Caco-2 (cell line): ENCODE measurements around the gene PRG3. TPM values are rescaled to one million over a fixed set of nuclear protein-coding genes. Genes with fewer than 3 reads are reported as not detected.
A peak's percentile ranks its signal among the peaks of the same experiment; 100 is the strongest.
"Not testable (repeated sequence)": the region's sequence is repeated elsewhere in the genome, so short reads cannot be mapped to it uniquely, and the experiment has no call there.

ENCODE experiments used
- BruUV-seq: library from RNA; stranded (reverse); fragments of 400-500 nt; replicated peaks from 2 replicates; lab custom pipeline; 2021; lab: Mats Ljungman, UMichigan
- CTCF ChIA-PET: fragments of 300-600 bp; sonication (Branson Sonifier 250); formaldehyde crosslinking; loops from one replicate; lab custom pipeline; 2022; ENCODE audit warnings: antibody characterized with exemption; lab: Charles Lee
- POLR2A ChIA-PET: fragments of 300-600 bp; sonication (Branson Sonifier 250); formaldehyde crosslinking; loops from one replicate; lab custom pipeline; 2022; ENCODE audit warnings: antibody characterized with exemption; lab: Charles Lee
- DNase-seq, 2 experiments: peaks; one replicate each; pipeline versions ENCODE4 v3.0.0 to v3.0.0-alpha.2; 2020 to 2022
- H3K27me3 ChIP-seq: replicated peaks from 2 replicates; pipeline ENCODE4 v1.6.0; 2011; ENCODE audit warnings: low read length; ENCODE audit not compliant: control insufficient read depth, insufficient read depth
- H3K36me3 ChIP-seq: 2 replicates; pipeline ENCODE4 v1.5.1; 2011; ENCODE audit warnings: low read length; ENCODE audit not compliant: control insufficient read depth, insufficient read depth
- H3K4me1 ChIP-seq: fragments of 250-450 bp; sonication (Bioruptor Pico); 2 replicates; pipeline ENCODE4 v1.5.1; 2020; ENCODE audit warnings: mild to moderate bottlenecking
- H3K4me3 ChIP-seq: 2 replicates; pipeline ENCODE4 v1.5.1; 2011; ENCODE audit warnings: low read depth, mild to moderate bottlenecking, control low read depth, low read length
- H3K9me3 ChIP-seq: fragments of 250-450 bp; sonication (Bioruptor Pico); 2 replicates; pipeline ENCODE4 v1.5.1; 2020; ENCODE audit warnings: mild to moderate bottlenecking, moderate library complexity
- H3K27ac Mint-ChIP-seq: one replicate; pipeline ENCODE4 v1.8.0; 2022; ENCODE audit warnings: mixed read lengths; ENCODE audit not compliant: unreplicated experiment
- H3K27me3 Mint-ChIP-seq: one replicate; pipeline ENCODE4 v1.8.0; 2022; ENCODE audit warnings: mixed read lengths; ENCODE audit not compliant: insufficient read depth, unreplicated experiment
- H3K36me3 Mint-ChIP-seq: one replicate; pipeline ENCODE4 v1.8.0; 2022; ENCODE audit warnings: mild to moderate bottlenecking, mixed read lengths; ENCODE audit not compliant: insufficient read depth, unreplicated experiment
- H3K4me1 Mint-ChIP-seq: one replicate; pipeline ENCODE4 v1.8.0; 2022; ENCODE audit warnings: low read depth, mixed read lengths; ENCODE audit not compliant: unreplicated experiment
- H3K4me3 Mint-ChIP-seq: one replicate; pipeline ENCODE4 v1.8.0; 2022; ENCODE audit warnings: mild to moderate bottlenecking, moderate library complexity, mixed read lengths; ENCODE audit not compliant: unreplicated experiment
- H3K9me3 Mint-ChIP-seq: one replicate; pipeline ENCODE4 v1.8.0; 2022; ENCODE audit warnings: mixed read lengths; ENCODE audit not compliant: unreplicated experiment
- intact Hi-C: fragments of 100-400 bp; cut with micrococcal nuclease; formaldehyde crosslinking; loops from one replicate; pipeline ENCODE4 v1.10.0; 2022; ENCODE audit not compliant: unreplicated experiment
- total RNA-seq: library from RNA; stranded (reverse); gene quantifications from 2 replicates; pipeline ENCODE4 v1.2.3, GENCODE V29; 2022
- TF ChIP-seq, protein P1 (sequence below), 2 experiments: fragments of 200-600 bp in 1 of 2; IDR thresholded peaks; 1 replicate in 1 of 2; 2 replicates in 1 of 2; pipeline versions ENCODE4 v1.5.1 to v1.8.0; 2011 to 2022; ENCODE audit warnings: antibody characterized with exemption in 1 of 2, control low read depth in 1 of 2, inconsistent platforms in 1 of 2, low read depth in 1 of 2, low read length in 1 of 2, mild to moderate bottlenecking in 1 of 2, moderate library complexity in 1 of 2; ENCODE audit not compliant: insufficient read depth in 1 of 2, severe bottlenecking in 1 of 2, unreplicated experiment in 1 of 2

The PRG3 gene
- total RNA-seq, 1 experiment from 2014 or later = not detected

DNA sequence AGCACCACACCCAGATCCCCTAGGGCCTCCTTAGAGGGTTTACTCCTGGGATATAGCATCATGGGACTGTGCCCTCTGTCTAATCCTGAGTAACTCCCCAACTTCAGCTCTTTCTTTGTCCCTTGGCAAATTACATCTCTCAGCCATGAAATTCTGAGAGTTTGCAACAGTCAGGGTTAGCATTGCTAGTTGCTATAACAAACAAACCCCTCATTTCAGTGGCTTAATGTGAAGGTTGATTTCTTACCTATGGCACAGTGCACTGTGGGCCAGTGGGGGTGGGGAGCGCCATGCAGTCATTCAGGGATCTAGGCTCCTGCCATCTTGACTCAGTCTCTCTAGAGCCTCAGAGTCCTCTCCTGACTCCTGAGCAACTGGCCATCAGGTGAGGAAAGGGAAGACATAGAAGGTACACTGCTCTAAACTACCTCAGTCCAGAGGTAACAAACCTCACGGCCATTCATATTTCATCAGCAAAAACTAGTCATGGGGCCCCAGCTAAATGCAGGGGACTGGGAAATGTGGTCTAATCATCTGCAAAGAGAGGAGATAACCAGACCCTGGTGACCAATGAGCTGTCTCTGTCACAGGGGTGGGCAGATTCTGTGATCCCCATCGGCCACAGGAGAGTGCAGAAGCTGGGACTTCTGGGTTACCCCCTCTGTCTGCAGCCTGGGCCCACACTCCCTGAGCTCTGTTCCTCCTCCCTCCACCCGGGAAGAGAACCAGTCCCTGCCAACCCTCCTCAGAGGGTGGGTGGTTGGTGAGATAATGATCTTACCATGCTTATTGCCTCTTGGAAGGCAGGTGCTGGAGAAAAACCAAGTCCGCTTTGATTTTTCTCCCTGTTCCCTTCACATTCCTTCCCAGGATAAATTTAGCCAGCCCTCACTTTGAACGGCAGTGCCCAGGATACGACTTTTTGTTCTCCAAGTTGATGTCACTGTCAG, 17.5 kb downstream of the PRG3 start:
- H3K4me1 Mint-ChIP-seq = peaks cover 27% of the 10 kb centered on the region
- TF ChIP-seq, protein P1, sequence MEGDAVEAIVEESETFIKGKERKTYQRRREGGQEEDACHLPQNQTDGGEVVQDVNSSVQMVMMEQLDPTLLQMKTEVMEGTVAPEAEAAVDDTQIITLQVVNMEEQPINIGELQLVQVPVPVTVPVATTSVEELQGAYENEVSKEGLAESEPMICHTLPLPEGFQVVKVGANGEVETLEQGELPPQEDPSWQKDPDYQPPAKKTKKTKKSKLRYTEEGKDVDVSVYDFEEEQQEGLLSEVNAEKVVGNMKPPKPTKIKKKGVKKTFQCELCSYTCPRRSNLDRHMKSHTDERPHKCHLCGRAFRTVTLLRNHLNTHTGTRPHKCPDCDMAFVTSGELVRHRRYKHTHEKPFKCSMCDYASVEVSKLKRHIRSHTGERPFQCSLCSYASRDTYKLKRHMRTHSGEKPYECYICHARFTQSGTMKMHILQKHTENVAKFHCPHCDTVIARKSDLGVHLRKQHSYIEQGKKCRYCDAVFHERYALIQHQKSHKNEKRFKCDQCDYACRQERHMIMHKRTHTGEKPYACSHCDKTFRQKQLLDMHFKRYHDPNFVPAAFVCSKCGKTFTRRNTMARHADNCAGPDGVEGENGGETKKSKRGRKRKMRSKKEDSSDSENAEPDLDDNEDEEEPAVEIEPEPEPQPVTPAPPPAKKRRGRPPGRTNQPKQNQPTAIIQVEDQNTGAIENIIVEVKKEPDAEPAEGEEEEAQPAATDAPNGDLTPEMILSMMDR (IDR thresholded peaks at IDR 0.05; ENCODE audit: insufficient read depth in 1 of 2, low read depth in 1 of 2, low read length in 1 of 2, severe bottlenecking in 1 of 2, unreplicated experiment in 1 of 2) = no peak
- DNase-seq = no peak
- Histone ChIP-seq H3K27me3 (no peaks in the 10 kb centered on the region), H3K36me3 (no peaks in the 10 kb centered on the region), H3K4me3 (no peak overlapping the region), H3K4me1 (peaks cover 30% of the 10 kb centered on the region), H3K9me3 (no peaks in the 10 kb centered on the region)
- no peaks in the 10 kb centered on the region for H3K27me3 Mint-ChIP-seq
- peaks cover 16% of the 10 kb centered on the region for H3K9me3 Mint-ChIP-seq
- intact Hi-C loops = loop anchor here (5.0 kb wide), 1 partner anchor 69 kb away; no protein-coding TSS in a partner anchor
- ChIA-PET POLR2A (interaction anchor here (0.6 kb wide), 1 partner anchor 175 kb away, joined by 3 read pairs; no protein-coding TSS in a partner anchor), CTCF (no interaction called here)
- H3K27ac Mint-ChIP-seq = no peak overlapping the region
- H3K36me3 Mint-ChIP-seq = peaks cover 6% of the 10 kb centered on the region
- no peak overlapping the region for H3K4me3 Mint-ChIP-seq
- no TSS peak for BruUV-seq

DNA sequence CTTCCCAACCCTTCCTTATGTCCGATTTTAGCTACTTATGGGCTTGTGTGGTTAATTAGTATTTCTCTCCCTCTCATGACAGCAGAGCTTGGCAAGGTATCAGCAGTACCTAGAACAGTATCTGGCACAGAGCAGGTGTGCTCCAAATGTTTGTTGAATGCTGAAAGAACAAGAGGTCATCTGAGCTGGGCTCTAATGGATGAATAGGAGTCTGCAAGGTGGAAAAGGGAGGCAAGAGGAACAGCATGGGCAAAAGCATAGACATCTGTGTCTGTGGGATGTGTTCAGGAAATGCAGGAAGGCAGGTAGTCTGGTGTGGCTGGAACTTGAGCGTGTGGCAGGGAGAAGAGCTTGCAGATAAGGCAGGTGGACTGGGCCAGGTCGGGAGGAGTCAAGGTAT, 19.0 kb downstream of the PRG3 start:
- intact Hi-C loops = loop anchor here (5.0 kb wide), 1 partner anchor 70 kb away; no protein-coding TSS in a partner anchor
- no peaks in the 10 kb centered on the region for H3K27me3 ChIP-seq
- TF ChIP-seq, protein P1 (IDR thresholded peaks at IDR 0.05; ENCODE audit: insufficient read depth in 1 of 2, low read depth in 1 of 2, low read length in 1 of 2, severe bottlenecking in 1 of 2, unreplicated experiment in 1 of 2) = no peak
- no peak for DNase-seq
- CTCF ChIA-PET = no interaction called here
- peaks cover 40% of the 10 kb centered on the region for H3K4me1 ChIP-seq
- H3K9me3 ChIP-seq = no peaks in the 10 kb centered on the region
- Mint-ChIP-seq H3K36me3 (peaks cover 6% of the 10 kb centered on the region), H3K4me1 (peaks cover 27% of the 10 kb centered on the region), H3K27me3 (no peaks in the 10 kb centered on the region), H3K27ac (no peak overlapping the region), H3K9me3 (peaks cover 16% of the 10 kb centered on the region), H3K4me3 (no peak overlapping the region)
- no TSS peak for BruUV-seq
- H3K4me3 ChIP-seq = no peak overlapping the region
- POLR2A ChIA-PET = no interaction called here
- H3K36me3 ChIP-seq = no peaks in the 10 kb centered on the region

DNA sequence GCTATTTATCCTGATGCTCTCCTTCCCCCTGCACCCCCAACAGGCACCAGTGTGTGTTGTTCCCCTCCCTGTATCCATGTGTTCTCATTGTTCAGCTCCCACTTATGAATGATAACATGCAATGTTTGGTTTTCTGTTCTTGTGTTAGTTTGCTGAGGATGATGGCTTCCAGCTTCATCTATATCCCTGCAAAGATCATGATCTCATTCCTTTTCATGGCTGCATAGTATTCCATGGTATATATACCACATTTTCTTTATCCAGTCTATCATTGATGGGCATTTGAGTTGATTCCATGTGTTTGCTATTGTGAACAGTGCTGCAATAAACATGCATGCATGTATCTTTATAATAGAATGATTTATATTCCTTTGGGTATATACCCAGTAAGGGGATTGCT, 19.5 kb downstream of the PRG3 start:
- H3K36me3 Mint-ChIP-seq, H3K36me3 ChIP-seq, H3K27me3 Mint-ChIP-seq, H3K4me3 ChIP-seq, H3K27me3 ChIP-seq, DNase-seq, H3K4me3 Mint-ChIP-seq, POLR2A ChIA-PET, BruUV-seq, H3K9me3 ChIP-seq: not testable (repeated sequence)
- CTCF ChIA-PET = interaction anchor here (0.6 kb wide), 1 partner anchor 17 kb away, joined by 4 read pairs; no protein-coding TSS in a partner anchor
- peaks cover 40% of the 10 kb centered on the region for H3K4me1 ChIP-seq
- Mint-ChIP-seq H3K9me3 (peaks cover 16% of the 10 kb centered on the region), H3K4me1 (peaks cover 27% of the 10 kb centered on the region), H3K27ac (peak overlapping the region; percentile 37)
- intact Hi-C loops = loop anchor here (5.0 kb wide), 1 partner anchor 71 kb away; no protein-coding TSS in a partner anchor
